DND-41 (cell line): ENCODE data around the gene OR4Q2.

Experiments
- ATAC-seq: fragments of 200-7000 bp; cut with Tn5 transposase; 3 replicates; pipeline ENCODE4 v1.9.1; 2021; ENCODE audit warnings: low read depth; ENCODE audit not compliant: insufficient read depth
- DNase-seq: peaks from one replicate; pipeline ENCODE4 v3.0.0-alpha.2; 2020
- H2AFZ ChIP-seq: 2 replicates; pipeline ENCODE4 v1.6.0; 2012; ENCODE audit warnings: low read depth, low read length
- H3K27ac ChIP-seq: 2 replicates; pipeline ENCODE4 v1.5.1; 2012; ENCODE audit warnings: low read length, inconsistent platforms
- H3K27me3 ChIP-seq: fragments of 200-600 bp; sonication (generic); 2 replicates; pipeline ENCODE4 v1.6.0; 2012; ENCODE audit warnings: low read length, mild to moderate bottlenecking, inconsistent platforms; ENCODE audit not compliant: insufficient read depth, poor library complexity
- H3K36me3 ChIP-seq: 2 replicates; pipeline ENCODE4 v1.5.1; 2012; ENCODE audit warnings: low read length, inconsistent platforms; ENCODE audit not compliant: insufficient read depth
- H3K4me1 ChIP-seq: 2 replicates; pipeline ENCODE4 v1.5.1; 2012; ENCODE audit warnings: mild to moderate bottlenecking, low read length; ENCODE audit not compliant: insufficient read depth
- H3K4me2 ChIP-seq: 2 replicates; pipeline ENCODE4 v1.6.0; 2012; ENCODE audit warnings: mild to moderate bottlenecking, moderate library complexity, low read length, inconsistent platforms; ENCODE audit not compliant: insufficient read depth
- H3K4me3 ChIP-seq, 2 experiments: fragments of 200-600 bp in 1 of 2; shearing (Covaris generic) in 1 of 2; 2 replicates each; pipeline ENCODE4 v1.5.1; 2012 to 2016; ENCODE audit warnings: inconsistent platforms in 2 of 2, low read length in 2 of 2, mild to moderate bottlenecking in 2 of 2, low read depth in 1 of 2, moderate library complexity in 1 of 2
- H3K79me2 ChIP-seq: 2 replicates; pipeline ENCODE4 v1.6.0; 2012; ENCODE audit warnings: low read length, inconsistent platforms; ENCODE audit not compliant: insufficient read depth
- H3K9ac ChIP-seq: 2 replicates; pipeline ENCODE4 v1.6.0; 2012; ENCODE audit warnings: low read depth, mild to moderate bottlenecking, inconsistent platforms, low read length, moderate library complexity
- H3K9me3 ChIP-seq: 2 replicates; pipeline ENCODE4 v1.5.1; 2012; ENCODE audit warnings: low read length, moderate library complexity, mild to moderate bottlenecking, inconsistent platforms; ENCODE audit not compliant: insufficient read depth, severe bottlenecking
- H4K20me1 ChIP-seq: 2 replicates; pipeline ENCODE4 v1.6.0; 2012; ENCODE audit warnings: low read length; ENCODE audit not compliant: insufficient read depth
- CTCF ChIP-seq: IDR thresholded peaks from 2 replicates; pipeline ENCODE4 v1.5.1; 2012; ENCODE audit warnings: borderline replicate concordance, low read length, moderate library complexity, mild to moderate bottlenecking; ENCODE audit not compliant: poor library complexity, severe bottlenecking; ENCODE audit errors: extremely low read depth
- EZH2 ChIP-seq: IDR thresholded peaks from 3 replicates; pipeline ENCODE4 v1.6.1; 2012; ENCODE audit warnings: borderline replicate concordance, low read depth, mild to moderate bottlenecking, moderate library complexity, low read length, inconsistent platforms; ENCODE audit not compliant: severe bottlenecking

The OR4Q2 gene

GRCh38 chr14:19993438-19993837 is 8.5 kb upstream of the OR4Q2 start:
- H3K9me3 ChIP-seq = peaks cover 14% of the 10 kb centered on the region
- peak overlapping the region; percentile 52; the same call in 1 of the 2 replicates for H3K27ac ChIP-seq
- TF ChIP-seq EZH2 (no peak), CTCF (no peak)
- ATAC-seq (peak; percentile 88), DNase-seq (peak; percentile 76)
- no peaks in the 10 kb centered on the region for H3K27me3 ChIP-seq
- no peak overlapping the region for H3K4me3 ChIP-seq
- H3K79me2 ChIP-seq = no peaks in the 10 kb centered on the region
- peaks cover 13% of the 10 kb centered on the region for H3K4me1 ChIP-seq
- H3K36me3 ChIP-seq = no peaks in the 10 kb centered on the region
- H2AFZ ChIP-seq = peak overlapping the region; percentile 57; the same call in 1 of the 2 replicates
- H4K20me1 ChIP-seq = no peaks in the 10 kb centered on the region
- H3K4me2 ChIP-seq = no peak overlapping the region
- no peak overlapping the region for H3K9ac ChIP-seq

DNA sequence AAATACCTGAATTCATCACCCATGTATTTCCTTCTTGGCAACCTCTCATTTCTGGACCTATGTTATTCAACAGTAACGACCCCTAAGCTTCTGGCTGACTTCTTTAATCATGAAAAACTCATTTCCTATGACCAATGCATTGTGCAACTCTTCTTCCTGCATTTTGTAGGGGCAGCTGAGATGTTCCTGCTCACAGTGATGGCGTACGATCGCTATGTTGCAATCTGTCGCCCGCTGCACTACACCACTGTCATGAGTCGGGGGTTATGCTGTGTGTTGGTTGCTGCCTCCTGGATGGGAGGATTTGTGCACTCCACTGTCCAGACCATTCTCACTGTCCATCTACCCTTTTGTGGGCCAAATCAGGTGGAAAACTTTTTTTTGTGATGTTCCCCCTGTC is 356 bp downstream of the OR4Q2 start:
- H3K4me3 ChIP-seq = no peak overlapping the region
- TF ChIP-seq EZH2 = no peak
- TF ChIP-seq CTCF = no peak
- H2AFZ ChIP-seq = no peak overlapping the region
- no peaks in the 10 kb centered on the region for H3K4me1 ChIP-seq
- ATAC-seq (no peak), DNase-seq (no peak)
- H3K9ac ChIP-seq = no peak overlapping the region
- no peaks in the 10 kb centered on the region for H3K27me3 ChIP-seq
- H3K9me3 ChIP-seq = no peaks in the 10 kb centered on the region
- no peaks in the 10 kb centered on the region for H4K20me1 ChIP-seq
- H3K36me3 ChIP-seq = no peaks in the 10 kb centered on the region
- H3K4me2 ChIP-seq = no peak overlapping the region
- no peaks in the 10 kb centered on the region for H3K79me2 ChIP-seq
- no peak overlapping the region for H3K27ac ChIP-seq

- no peak overlapping the region for H3K4me3 ChIP-seq
- H3K4me1 ChIP-seq = no peaks in the 10 kb centered on the region
- no peak for ATAC-seq
- no peak overlapping the region for H3K27ac ChIP-seq
- H3K9me3 ChIP-seq = no peaks in the 10 kb centered on the region
- no peak overlapping the region for H3K9ac ChIP-seq
- no peaks in the 10 kb centered on the region for H3K27me3 ChIP-seq
- DNase-seq = no peak
- TF ChIP-seq EZH2 = no peak
- TF ChIP-seq CTCF = no peak
- no peak overlapping the region for H3K4me2 ChIP-seq
- H3K79me2 ChIP-seq = no peaks in the 10 kb centered on the region
- H3K36me3 ChIP-seq = no peaks in the 10 kb centered on the region
- no peaks in the 10 kb centered on the region for H4K20me1 ChIP-seq
- H2AFZ ChIP-seq = no peak overlapping the region
Measured at GRCh38 chr14:20008156-20008555, 6.2 kb downstream of the OR4Q2 start.
